Activated CD8-positive, alpha-beta memory T cell treated with anti-CD3 and anti-CD28 coated beads, Interleukin-2, amount 50 U/mL, for 4 hours (primary cell): ENCODE measurements around the gene CA10.

Experiments
- DNase-seq: peaks from one replicate; pipeline ENCODE4 v3.0.0-alpha.2; 2020

The CA10 gene

GRCh38 chr17:51855806-51856205, 302.7 kb downstream of the CA10 start:
- DNase-seq: no peak

- DNase-seq: no peak
Measured at GRCh38 chr17:51853857-51854256, 304.7 kb downstream of the CA10 start.

GRCh38 chr17:51852603-51853002, 305.9 kb downstream of the CA10 start:
- no peak for DNase-seq

GRCh38 chr17:51850201-51850600, 308.3 kb downstream of the CA10 start:
- no peak for DNase-seq

DNA sequence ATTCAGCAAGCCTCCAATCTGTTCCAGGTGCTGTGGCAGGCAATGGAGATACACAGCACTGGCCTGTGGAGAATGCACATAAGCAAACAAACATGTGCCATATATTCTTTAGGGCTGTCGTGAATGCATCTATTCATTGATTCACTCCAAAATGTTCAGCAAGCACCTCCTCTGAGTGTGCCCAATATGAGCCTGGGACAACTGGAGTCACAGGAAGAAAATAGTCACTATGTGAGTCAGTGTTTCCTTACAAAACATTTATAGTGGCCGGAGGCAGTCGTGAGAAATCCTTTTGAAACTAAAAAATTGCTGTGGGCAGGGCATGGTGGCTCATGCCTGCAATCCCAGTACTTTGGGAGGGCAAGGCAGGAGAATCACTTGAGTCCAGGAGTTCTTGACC, 310.1 kb downstream of the CA10 start:
- DNase-seq: no peak

DNA sequence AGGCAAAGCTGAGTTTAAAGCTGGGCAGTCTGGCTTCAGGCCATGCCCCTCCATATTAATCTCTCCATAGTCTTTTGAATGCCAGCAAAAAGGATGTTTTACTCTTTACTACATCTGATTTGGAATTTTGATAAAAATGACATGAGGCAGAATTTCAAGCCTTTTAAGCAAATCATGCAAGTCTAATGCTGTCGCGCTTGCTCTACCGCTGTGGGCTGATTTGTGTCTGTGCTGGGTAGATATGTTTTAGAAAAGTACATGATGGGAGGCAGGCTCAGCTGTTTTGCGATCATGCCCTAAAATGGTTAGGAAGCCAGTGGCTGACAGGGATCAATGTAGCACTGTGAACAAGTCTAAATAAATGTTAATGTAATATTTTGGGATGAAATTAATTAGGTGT, 311.9 kb downstream of the CA10 start:
- DNase-seq: no peak

DNA sequence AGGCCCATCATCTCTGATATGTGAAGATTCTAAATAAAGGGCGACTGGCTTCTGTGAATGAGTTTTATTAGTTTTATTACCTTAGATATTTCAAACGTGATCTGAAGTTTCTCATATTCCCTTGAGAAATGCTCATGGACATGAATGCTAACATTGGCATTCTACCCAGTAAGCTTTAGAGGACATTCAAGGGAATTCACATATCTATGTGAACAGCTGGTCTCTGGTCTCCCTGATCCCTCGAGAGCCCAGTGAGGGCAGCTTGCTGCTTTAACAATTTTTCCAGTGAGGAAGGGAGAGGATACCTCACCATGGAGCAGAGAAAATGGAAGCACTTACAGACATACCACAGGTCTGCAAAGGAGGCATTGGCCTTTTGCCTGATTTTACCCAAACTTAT, 312.7 kb downstream of the CA10 start:
- DNase-seq: no peak

DNA sequence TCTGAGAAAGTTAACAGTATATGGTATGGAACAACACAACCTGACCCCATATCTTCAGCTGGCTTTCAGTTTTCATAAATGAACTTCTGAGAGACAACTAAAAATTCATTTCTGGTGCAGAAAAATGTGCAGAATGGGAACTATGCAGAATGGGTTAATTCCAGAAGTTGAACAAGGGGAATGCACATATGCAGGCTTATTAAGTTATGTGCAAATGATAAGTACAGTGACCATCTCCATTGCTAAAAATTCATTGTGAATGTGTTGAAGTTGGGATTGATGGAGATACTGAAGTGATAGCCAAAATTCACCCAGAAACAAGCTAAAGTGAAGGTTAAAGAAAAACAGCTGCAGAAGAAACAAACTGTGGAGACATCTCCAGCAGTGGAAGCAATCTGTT, 315.8 kb downstream of the CA10 start:
- DNase-seq: no peak

DNA sequence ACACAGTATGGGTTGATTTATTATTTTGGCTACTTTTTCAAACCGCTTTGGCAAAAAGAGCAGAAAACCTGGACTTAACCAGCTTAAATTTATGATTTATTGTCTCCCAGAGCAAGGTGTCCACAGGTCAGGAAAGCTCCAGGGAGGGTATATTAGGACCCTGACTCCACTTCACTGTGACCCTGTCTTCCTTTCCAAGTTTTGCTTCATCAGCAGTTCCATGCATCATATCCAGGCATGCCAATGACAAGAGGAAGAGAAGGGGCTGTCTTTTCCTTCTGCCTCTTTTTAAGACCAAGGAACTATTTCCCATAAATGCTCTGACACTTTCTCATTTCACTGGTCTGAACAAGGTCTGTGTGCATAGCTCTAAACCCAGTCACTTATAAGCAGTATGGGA, 316.8 kb downstream of the CA10 start:
- DNase-seq: no peak

GRCh38 chr17:51840688-51841087, 317.8 kb downstream of the CA10 start:
- no peak for DNase-seq

DNA sequence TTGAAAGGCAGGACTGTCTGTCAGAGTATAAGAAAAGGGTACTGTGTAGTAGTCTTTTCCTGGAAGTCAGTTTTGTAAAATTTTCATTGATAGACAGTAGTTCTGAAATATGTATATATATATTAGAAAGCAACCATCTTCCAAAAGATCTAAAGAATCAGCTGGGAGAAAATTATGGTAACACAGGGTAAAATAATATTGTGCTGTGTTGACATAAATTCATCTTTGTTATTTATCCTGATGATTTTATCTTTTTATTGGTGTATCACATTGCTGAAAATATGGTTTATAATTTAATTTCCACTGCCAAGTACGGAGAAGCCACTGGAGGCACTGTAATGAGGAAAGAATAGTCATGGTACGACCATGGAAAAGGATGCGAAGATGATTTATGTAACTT, 324.9 kb downstream of the CA10 start:
- no peak for DNase-seq

DNA sequence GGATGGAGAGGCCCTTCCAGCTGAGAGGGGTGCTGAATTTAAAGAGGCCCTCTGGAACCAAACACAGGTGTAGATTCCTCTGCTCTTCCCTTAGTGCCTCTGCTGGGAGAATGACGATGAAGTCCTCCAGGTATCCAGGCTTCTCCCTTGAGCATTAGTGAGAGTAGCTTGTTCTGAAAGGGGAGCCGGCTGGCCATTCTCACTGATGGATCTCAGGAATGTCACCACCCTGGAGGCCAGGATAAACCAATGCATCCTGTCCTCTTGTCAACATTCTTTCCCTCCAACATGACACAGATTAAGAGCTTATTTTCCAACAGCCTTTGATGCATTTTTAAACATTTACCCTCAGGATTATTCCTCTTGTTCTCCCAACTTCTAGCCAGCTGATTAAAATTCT, 325.5 kb downstream of the CA10 start:
- DNase-seq: no peak

GRCh38 chr17:51830886-51831285, 327.6 kb downstream of the CA10 start:
- DNase-seq: no peak

- no peak for DNase-seq
Measured at GRCh38 chr17:51830451-51830850, 328.1 kb downstream of the CA10 start.

DNA sequence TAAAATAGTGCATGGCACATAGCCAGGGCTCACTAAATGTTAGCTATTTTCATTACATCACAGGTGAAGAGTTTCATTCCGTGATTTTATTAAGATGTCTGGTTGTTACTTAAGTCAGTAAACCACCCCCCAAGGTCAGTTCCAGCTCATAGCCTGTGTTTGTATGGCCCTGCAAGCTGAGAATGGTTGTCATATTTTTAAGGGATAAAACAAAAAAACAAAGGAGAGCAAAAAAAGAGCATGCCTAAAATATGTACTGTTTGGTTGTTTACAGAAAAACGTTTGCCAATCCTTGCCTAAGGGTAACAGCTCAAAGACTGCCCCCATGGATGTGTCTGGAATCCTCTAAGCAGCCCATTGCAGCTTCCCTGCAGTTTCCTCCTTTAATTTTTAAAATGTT, 329.6 kb downstream of the CA10 start:
- no peak for DNase-seq

GRCh38 chr17:51827140-51827539, 331.4 kb downstream of the CA10 start:
- no peak for DNase-seq

GRCh38 chr17:51820766-51821165, 337.7 kb downstream of the CA10 start:
- DNase-seq: no peak

DNA sequence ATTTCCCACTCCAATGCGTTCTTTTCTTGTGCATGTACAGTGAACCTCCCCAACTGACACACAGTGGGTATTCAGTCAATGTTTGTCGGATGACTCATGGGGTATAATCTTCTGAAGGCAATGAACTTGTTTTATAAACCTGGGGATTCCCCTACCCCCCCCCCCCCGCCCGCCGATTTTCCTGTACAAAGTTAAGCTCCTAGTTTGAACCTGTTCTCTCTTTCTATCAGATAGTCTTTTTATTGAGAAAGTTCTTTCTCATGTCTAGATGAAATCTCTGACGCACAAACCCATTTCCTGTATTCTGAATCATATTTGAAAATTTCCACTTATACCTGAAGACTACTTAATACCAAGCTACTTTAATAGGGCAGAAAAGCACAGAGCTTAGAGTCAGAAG, 338.3 kb downstream of the CA10 start:
- no peak for DNase-seq

GRCh38 chr17:51819341-51820219, 338.9 kb downstream of the CA10 start:
- DNase-seq: no peak

- no peak for DNase-seq
Measured at GRCh38 chr17:51818777-51819176, 339.7 kb downstream of the CA10 start.

DNA sequence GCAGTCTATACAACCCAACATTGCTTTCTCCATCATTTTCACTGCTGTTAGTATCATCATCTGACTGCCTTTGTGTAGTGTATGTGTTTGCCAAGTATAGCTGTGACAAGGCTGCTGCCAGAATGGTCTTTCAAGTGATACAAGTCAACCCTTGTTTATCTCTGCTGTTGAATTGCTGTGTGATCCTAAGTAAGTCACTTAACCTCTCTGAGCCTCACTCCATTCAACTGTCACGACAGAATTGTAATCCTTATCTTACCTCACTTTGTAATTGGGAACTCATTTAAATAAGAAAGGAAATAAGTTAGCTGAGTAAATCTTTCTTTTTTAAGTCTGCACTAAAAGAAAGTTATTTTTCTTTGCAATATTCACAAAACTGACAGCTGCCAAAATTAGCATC, 340.6 kb downstream of the CA10 start:
- DNase-seq: no peak

DNA sequence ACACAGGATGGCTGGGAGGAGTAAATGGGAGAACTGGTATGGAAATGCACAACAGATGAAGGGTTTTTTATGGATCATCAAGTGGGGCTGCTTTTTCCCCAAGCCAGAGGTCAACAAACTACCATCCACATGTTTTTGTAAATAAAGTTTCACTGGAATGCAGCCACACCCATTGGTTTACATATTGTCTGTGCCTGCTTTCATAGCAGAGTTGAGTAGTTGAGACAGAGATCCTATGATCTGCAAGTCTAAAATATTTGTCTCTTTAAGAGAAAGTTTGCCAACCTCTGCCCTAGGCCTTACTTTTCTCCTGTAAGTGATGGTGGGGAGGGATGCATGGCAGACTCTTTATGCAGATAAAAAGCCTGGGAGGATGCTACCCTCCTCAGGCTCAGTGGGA, 341.4 kb downstream of the CA10 start:
- no peak for DNase-seq

GRCh38 chr17:51815097-51815496, 343.4 kb downstream of the CA10 start:
- DNase-seq: no peak

- DNase-seq: no peak
Measured at GRCh38 chr17:51814521-51814920, 344.0 kb downstream of the CA10 start.

- no peak for DNase-seq
Measured at GRCh38 chr17:51813784-51814174, 344.7 kb downstream of the CA10 start.
